HG03520 (cell line): ENCODE measurements around the gene TTLL5.

Source experiments
- ATAC-seq: cut with Tn5 transposase; IDR thresholded peaks from one replicate; pipeline ENCODE4 v1.9.1; 2021; ENCODE audit warnings: mild to moderate bottlenecking, moderate library complexity; ENCODE audit not compliant: unreplicated experiment

The TTLL5 gene

GRCh38 chr14:75726321-75726720 lies 65.3 kb downstream of the TTLL5 start:
- no peak for ATAC-seq

- no peak for ATAC-seq
Observed at GRCh38 chr14:75727124-75727523, 66.1 kb downstream of the TTLL5 start.

- no peak for ATAC-seq
Observed at GRCh38 chr14:75732888-75733287, 71.8 kb downstream of the TTLL5 start.

- ATAC-seq = no peak
Observed at GRCh38 chr14:75734854-75735253, 73.8 kb downstream of the TTLL5 start.

GRCh38 chr14:75736845-75737485 lies 75.9 kb downstream of the TTLL5 start:
- ATAC-seq = no peak

GRCh38 chr14:75738192-75738591 lies 77.1 kb downstream of the TTLL5 start:
- no peak for ATAC-seq

- no peak for ATAC-seq
Observed at GRCh38 chr14:75742867-75743266, 81.8 kb downstream of the TTLL5 start.

- ATAC-seq = no peak
Observed at GRCh38 chr14:75747899-75748298, 86.9 kb downstream of the TTLL5 start.

GRCh38 chr14:75748336-75748735 lies 87.3 kb downstream of the TTLL5 start:
- ATAC-seq = no peak

GRCh38 chr14:75751296-75751695 lies 90.2 kb downstream of the TTLL5 start:
- no peak for ATAC-seq

GRCh38 chr14:75752086-75752485 lies 91.0 kb downstream of the TTLL5 start:
- ATAC-seq = no peak

GRCh38 chr14:75752907-75753594 lies 92.0 kb downstream of the TTLL5 start:
- ATAC-seq = no peak

- no peak for ATAC-seq
Observed at GRCh38 chr14:75753696-75754095, 92.7 kb downstream of the TTLL5 start.

- ATAC-seq = no peak
Observed at GRCh38 chr14:75757644-75758402, 96.8 kb downstream of the TTLL5 start.

- no peak for ATAC-seq
Observed at GRCh38 chr14:75764020-75764419, 103.0 kb downstream of the TTLL5 start.

- no peak for ATAC-seq
Observed at GRCh38 chr14:75769047-75769685, 108.1 kb downstream of the TTLL5 start.

- ATAC-seq = no peak
Observed at GRCh38 chr14:75770635-75771034, 109.6 kb downstream of the TTLL5 start.

- no peak for ATAC-seq
Observed at GRCh38 chr14:75771595-75771994, 110.5 kb downstream of the TTLL5 start.

- ATAC-seq = no peak
Observed at GRCh38 chr14:75773046-75773445, 112.0 kb downstream of the TTLL5 start.

- ATAC-seq = no peak
Observed at GRCh38 chr14:75781096-75781495, 120.0 kb downstream of the TTLL5 start.

- no peak for ATAC-seq
Observed at GRCh38 chr14:75783184-75783583, 122.1 kb downstream of the TTLL5 start.
